Ectodermal cell (in vitro differentiated cells): Measurements from ENCODE around the gene RPS14.
"Not testable (repeated sequence)": the region's sequence is repeated elsewhere in the genome, so short reads cannot be mapped to it uniquely, and the experiment has no call there.

Experiments
- H3K27ac ChIP-seq: 2 replicates; pipeline ENCODE4 v1.7.0; 2013; ENCODE audit warnings: mild to moderate bottlenecking, low read depth, low read length; ENCODE audit not compliant: insufficient read depth, poor library complexity, severe bottlenecking
- H3K27me3 ChIP-seq: 2 replicates; pipeline ENCODE4 v1.7.0; 2013; ENCODE audit warnings: mild to moderate bottlenecking, low read length; ENCODE audit not compliant: insufficient read depth, control insufficient read depth, poor library complexity, severe bottlenecking
- H3K36me3 ChIP-seq: one replicate; pipeline ENCODE4 v1.7.0; 2013; ENCODE audit warnings: low read length; ENCODE audit not compliant: control insufficient read depth, insufficient read depth
- H3K4me1 ChIP-seq: one replicate; pipeline ENCODE4 v1.7.0; 2013; ENCODE audit warnings: low read length; ENCODE audit not compliant: control insufficient read depth, insufficient read depth
- H3K4me3 ChIP-seq: 2 replicates; pipeline ENCODE4 v1.7.0; 2013; ENCODE audit warnings: low read depth, low read length, control low read depth; ENCODE audit not compliant: insufficient read depth
- H3K9me3 ChIP-seq: 2 replicates; pipeline ENCODE4 v1.7.0; 2013; ENCODE audit warnings: mild to moderate bottlenecking, low read length, moderate library complexity; ENCODE audit not compliant: control insufficient read depth
- WGBS, 2 experiments: methylation state at CpG; one replicate each; pipeline ENCODE4 v1.1.7; 2013; ENCODE audit warnings: missing lambda C conversion rate in 2 of 2; 5-methylcytosine and 5-hydroxymethylcytosine counted together

The RPS14 gene

DNA sequence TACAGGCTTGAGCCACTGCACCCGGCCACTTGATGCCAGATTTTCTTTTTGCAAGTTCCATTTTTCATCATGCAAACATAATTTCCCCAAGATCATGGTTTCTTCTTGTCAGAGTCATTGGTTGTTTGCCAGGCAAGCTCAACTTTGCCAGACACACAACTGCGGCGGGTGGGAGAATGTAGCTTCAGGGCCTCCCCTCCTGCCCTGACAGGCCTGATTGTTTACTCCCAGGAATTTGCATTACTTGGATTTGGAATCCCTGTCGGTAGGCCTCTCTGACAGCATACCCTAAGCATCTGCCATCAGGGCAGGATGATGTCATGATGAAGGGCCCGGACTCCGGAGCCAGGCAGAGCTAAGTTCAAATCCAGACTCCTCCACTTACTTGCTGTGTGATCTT, 15.1 kb downstream of the RPS14 start:
- Histone ChIP-seq H3K4me1 (no peaks in the 10 kb centered on the region), H3K27me3 (no peaks in the 10 kb centered on the region), H3K27ac (no peak overlapping the region), H3K36me3 (no peaks in the 10 kb centered on the region), H3K9me3 (no peaks in the 10 kb centered on the region), H3K4me3 (no peak overlapping the region)
- WGBS, 2 experiments, result 78 to 79% methylated on average over 6 of the region's 6 CpGs

DNA sequence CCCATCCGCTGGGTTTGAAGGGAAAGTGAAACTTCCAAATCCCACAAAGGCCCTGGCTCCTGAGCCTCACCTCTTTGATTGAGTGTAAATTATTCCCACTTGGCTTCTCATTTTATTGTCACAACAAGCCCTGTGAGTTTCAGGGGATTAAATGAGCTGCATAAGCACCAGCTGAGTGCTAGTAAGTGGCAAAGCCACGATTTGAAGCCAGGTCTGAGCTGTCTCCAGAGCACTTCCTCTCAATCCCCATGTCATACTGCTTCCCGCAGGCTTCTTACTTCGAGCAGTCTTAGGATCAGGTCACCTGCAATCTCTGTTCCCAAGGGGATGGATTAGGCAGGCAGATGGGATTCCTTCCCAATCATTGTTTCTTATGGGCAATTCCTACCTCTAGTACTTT, 18.0 kb downstream of the RPS14 start:
- Histone ChIP-seq H3K4me1 (no peaks in the 10 kb centered on the region), H3K27ac (no peak overlapping the region), H3K27me3 (no peaks in the 10 kb centered on the region), H3K4me3 (no peak overlapping the region), H3K36me3 (no peaks in the 10 kb centered on the region), H3K9me3 (no peaks in the 10 kb centered on the region)
- 73 to 79% methylated on average over 4 of the region's 4 CpGs for WGBS, 2 experiments

DNA sequence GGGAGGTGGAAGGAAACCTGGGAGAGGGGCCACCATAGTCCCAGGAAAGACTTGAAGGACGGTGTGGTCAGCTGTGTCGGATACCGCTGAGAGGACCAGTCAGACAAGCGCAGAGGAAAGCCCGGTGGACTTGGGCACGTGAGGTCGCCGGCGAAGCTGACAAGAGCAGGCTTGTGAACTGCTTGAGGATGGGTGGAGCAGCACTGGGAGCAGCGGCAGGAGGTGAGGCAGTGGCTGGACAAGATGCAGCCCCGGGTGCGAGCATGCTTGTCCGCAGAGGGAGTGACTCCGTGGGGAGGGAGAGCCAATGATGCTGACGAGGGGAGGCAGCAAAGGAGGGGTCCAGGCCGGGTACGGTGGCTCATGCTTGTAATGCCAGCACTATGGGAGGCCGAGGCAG, 18.5 kb downstream of the RPS14 start:
- Histone ChIP-seq H3K4me3 (no peak overlapping the region), H3K27ac (no peak overlapping the region), H3K36me3 (no peaks in the 10 kb centered on the region), H3K27me3 (no peaks in the 10 kb centered on the region), H3K4me1 (no peaks in the 10 kb centered on the region), H3K9me3 (no peaks in the 10 kb centered on the region)
- 91 to 92% methylated on average over 18 of the region's 18 CpGs for WGBS, 2 experiments

DNA sequence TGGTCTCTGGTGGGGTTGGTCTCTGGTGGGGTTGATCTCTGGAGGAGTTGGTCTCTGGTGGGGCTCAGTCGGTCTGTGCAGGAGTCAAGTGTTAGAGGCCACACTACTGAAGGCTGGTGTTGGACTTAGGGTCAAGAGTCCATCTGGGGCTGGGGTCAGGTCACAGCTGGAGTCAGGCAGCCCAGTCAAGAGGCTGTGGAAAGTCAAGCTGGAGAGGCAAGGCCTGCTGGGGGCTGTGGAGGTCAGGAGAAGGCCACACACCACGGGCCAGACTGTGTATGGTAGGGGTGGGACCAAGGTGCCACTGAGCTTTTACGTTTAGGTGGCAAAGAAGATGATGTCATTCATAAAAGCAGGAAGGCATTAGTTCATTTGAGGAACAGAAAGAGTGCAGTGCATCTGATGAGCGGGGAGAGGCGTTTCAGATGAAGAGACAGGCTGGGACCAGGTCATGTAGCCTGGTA, 20.1 kb downstream of the RPS14 start:
- no peak overlapping the region for H3K27ac ChIP-seq
- H3K4me1 ChIP-seq, result no peaks in the 10 kb centered on the region
- no peaks in the 10 kb centered on the region for H3K27me3 ChIP-seq
- H3K36me3 ChIP-seq, result no peaks in the 10 kb centered on the region
- WGBS, 2 experiments, result 92 to 94% methylated on average over 5 of the region's 5 CpGs
- no peaks in the 10 kb centered on the region for H3K9me3 ChIP-seq
- no peak overlapping the region for H3K4me3 ChIP-seq

DNA sequence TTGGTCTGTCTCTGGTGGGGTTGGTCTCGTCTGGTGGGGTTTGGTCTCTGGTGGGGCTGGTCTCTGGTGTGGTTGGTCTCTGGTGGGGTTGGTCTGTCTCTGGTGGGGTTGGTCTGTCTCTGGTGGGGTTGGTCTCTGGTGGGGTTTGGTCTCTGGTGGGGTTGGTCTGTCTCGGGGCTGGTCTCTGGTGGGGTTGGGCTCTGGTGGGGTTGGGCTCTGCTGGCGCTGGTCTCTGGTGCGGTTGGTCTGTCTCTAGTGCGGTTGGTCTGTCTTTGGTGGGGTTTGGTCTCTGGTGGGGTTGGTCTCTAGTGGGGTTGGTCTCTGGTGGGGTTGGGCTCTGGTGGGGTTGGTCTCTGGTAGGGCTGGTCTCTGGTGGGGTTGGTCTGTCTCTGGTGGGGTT, 20.6 kb downstream of the RPS14 start:
- Histone ChIP-seq H3K27me3 (no peaks in the 10 kb centered on the region), H3K4me1 (no peaks in the 10 kb centered on the region), H3K9me3 (no peaks in the 10 kb centered on the region), H3K27ac (no peak overlapping the region), H3K4me3 (no peak overlapping the region), H3K36me3 (no peaks in the 10 kb centered on the region)
- WGBS, 2 experiments, result 92 to 96% methylated on average over 5 of the region's 5 CpGs

DNA sequence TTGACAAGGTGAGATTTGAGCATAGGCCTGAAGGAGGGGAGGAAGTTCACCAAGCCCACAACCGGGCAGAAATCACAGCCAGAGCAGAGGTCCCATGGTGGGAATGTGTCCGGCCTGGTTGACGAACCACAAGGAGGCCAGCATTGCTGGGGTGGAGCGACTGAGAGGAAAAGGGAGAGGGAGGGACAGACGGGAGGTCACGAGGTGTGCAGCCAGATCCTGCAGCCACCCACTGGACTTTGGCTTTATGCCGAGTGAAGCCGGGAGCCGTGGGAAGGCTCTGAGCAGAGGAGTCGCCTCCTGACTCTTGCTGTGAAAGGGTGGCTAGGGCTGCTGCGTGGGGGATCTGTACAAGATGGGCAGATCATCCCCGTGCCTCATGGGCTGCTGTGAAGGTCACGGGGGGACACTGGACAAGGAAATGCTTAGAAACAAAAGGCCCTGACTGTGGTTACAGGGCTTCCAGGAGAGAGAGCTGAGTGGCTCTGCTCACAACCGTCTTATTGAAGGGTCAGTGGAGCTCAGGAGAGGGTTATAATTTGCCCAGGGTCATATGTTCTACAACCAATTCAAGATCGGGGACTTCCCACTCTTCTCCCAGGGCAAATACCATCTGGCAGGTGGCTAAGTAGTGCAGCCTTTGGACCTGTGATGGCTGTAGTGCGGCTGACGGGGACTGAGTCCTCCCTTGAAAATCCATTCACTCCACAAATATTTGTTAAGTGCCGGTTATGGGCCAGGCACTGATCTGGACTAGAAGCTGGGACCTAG, 21.2 kb downstream of the RPS14 start:
- Histone ChIP-seq H3K4me3 (no peak overlapping the region), H3K36me3 (no peaks in the 10 kb centered on the region), H3K27ac (no peak overlapping the region), H3K4me1 (no peaks in the 10 kb centered on the region), H3K9me3 (no peaks in the 10 kb centered on the region), H3K27me3 (no peaks in the 10 kb centered on the region)
- WGBS, 2 experiments, result 82 to 84% methylated on average over 18 of the region's 18 CpGs

DNA sequence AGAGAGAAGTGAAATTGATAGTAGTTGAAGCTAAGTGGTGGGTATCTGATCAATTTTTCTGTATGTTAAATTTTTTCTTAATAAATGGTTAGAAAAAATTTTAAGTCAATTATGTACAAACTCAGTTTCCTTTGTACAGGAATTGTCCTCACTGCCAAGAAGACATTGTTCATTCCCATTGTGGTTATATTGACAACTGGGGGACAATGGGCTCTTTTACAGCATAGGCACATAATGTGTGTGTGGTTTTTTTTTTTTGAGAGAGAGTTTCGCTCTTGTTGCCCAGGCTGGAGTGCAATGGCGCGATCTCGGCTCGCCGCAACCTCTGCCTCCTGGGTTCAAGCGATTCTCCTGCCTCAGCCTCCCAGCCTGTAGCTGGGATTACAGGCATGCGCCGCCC, 23.4 kb downstream of the RPS14 start:
- H3K9me3 ChIP-seq, H3K4me1 ChIP-seq, H3K4me3 ChIP-seq, H3K36me3 ChIP-seq, H3K27me3 ChIP-seq, H3K27ac ChIP-seq: not testable (repeated sequence)
- WGBS, 2 experiments, result 92 to 95% methylated on average over 9 of the region's 9 CpGs

DNA sequence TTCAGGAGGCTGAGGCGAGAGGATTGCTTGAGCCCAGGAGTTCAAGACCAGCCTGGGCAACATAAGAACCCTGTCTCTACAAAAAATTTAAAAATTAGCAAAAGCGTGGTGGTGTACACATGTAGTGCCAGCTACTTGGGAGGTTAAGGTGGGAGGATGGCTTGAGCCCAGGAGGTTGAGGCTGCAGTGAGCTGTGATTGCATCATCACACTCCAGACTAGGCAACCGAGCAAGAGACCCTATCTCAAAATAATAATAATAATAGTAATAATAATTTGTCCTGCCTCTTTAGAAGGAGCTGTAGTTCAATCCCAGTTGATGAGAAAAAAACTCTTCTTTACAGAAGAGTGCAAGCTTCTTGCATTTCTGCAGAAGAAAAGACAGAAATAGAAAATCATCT, 26.8 kb downstream of the RPS14 start:
- Histone ChIP-seq H3K27me3 (no peaks in the 10 kb centered on the region), H3K4me1 (no peaks in the 10 kb centered on the region), H3K36me3 (no peaks in the 10 kb centered on the region), H3K4me3 (no peak overlapping the region), H3K27ac (no peak overlapping the region), H3K9me3 (no peaks in the 10 kb centered on the region)
- WGBS, 2 experiments, result 48% methylated on average over 2 of the region's 3 CpGs

DNA sequence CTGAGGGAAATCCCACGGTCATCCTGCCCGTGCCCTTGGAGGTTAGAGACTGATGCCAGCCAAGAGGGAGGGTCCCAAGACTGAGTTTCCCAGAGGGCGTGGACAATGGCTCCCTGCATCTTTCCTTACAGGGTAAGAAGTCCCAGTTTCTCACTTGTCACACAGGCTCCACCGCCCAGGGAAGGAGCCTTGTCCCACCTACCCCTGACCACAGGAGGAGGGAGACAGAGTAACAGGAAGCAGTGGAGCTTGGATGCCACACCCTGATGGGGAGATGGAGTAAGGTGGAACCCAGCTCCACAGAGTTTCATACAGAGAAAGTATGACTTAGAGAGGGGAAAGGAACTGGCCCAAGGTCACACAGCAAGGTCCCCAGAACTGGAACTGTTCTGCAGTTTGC, 27.5 kb downstream of the RPS14 start:
- Histone ChIP-seq H3K36me3 (no peaks in the 10 kb centered on the region), H3K4me3 (no peak overlapping the region), H3K27me3 (no peaks in the 10 kb centered on the region), H3K4me1 (no peaks in the 10 kb centered on the region), H3K27ac (no peak overlapping the region), H3K9me3 (no peaks in the 10 kb centered on the region)
- WGBS, 2 experiments, result 52 to 53% methylated on average over 4 of the region's 4 CpGs

DNA sequence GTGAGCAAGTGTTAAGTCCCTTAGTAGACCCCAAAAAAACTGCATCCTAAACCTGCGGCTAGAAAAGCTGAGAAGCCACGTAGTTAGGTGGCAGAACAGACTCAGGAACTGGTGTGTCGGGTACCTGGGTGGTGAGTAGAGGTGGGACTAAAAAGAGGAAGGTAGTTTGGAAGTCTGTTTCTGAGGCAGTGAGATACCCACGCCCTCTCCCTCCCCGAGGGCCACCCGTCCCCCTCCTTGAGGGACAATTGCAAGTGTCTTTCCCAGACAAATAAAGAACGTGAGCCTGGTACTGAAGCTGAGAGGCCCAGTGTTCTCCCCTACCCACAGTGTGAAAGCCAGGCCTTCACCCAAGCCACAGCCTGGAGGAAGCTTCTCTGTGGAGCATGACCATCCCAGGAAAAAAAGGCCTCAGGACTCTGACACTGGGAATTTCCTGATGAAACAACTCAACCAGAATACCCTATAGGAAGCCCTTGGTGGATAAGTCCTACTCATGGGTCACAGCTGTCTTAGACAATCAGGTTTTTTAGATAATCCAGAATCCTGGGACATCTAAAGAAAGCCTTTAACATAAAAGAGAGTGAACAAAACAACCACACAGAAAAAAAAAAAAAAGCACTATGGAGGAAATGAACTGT, 29.8 kb downstream of the RPS14 start:
- H3K9me3 ChIP-seq, result no peaks in the 10 kb centered on the region
- H3K27ac ChIP-seq, result no peak overlapping the region
- no peaks in the 10 kb centered on the region for H3K36me3 ChIP-seq
- 77% methylated on average over 7 of the region's 7 CpGs for WGBS, 2 experiments
- no peaks in the 10 kb centered on the region for H3K27me3 ChIP-seq
- no peaks in the 10 kb centered on the region for H3K4me1 ChIP-seq
- no peak overlapping the region for H3K4me3 ChIP-seq
